Choroid plexus epithelial cell (primary cell): Measurements from ENCODE around the gene MAP3K21.

ENCODE experiments used
- DNase-seq: peaks from one replicate; pipeline ENCODE4 v3.0.0-alpha.2; 2010; ENCODE audit warnings: low read depth
- H3K4me3 ChIP-seq: 2 replicates; pipeline ENCODE4 v1.5.1; 2011; ENCODE audit warnings: low read depth, mild to moderate bottlenecking, control low read depth, low read length, moderate library complexity
- TF ChIP-seq, protein P1 (sequence below): conservative IDR thresholded peaks from 2 replicates; pipeline ENCODE4 v1.5.1; 2011; ENCODE audit warnings: low read depth, mild to moderate bottlenecking, control low read depth, inconsistent platforms, low read length, moderate library complexity

The MAP3K21 gene

DNA sequence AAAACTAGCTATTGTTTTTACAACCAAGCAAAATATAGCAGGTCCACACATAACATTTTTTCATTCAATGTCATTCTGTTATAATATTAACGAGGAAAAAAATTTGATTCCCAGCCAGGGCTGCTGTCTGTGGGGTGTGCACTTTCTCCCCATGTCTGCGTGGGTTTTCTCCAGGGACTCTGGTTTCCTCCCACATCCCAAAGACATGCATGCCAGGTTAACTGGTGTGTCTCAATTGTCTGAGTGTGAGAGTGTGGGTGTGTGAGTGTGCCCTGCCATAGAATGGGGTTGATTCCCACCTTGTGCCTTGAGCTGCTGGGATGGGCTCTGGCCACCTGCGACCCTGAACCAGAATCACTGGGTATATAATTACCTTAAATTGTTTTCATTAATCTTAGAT is 60.1 kb downstream of the MAP3K21 start:
- DNase-seq, result no peak
- TF ChIP-seq, protein P1, sequence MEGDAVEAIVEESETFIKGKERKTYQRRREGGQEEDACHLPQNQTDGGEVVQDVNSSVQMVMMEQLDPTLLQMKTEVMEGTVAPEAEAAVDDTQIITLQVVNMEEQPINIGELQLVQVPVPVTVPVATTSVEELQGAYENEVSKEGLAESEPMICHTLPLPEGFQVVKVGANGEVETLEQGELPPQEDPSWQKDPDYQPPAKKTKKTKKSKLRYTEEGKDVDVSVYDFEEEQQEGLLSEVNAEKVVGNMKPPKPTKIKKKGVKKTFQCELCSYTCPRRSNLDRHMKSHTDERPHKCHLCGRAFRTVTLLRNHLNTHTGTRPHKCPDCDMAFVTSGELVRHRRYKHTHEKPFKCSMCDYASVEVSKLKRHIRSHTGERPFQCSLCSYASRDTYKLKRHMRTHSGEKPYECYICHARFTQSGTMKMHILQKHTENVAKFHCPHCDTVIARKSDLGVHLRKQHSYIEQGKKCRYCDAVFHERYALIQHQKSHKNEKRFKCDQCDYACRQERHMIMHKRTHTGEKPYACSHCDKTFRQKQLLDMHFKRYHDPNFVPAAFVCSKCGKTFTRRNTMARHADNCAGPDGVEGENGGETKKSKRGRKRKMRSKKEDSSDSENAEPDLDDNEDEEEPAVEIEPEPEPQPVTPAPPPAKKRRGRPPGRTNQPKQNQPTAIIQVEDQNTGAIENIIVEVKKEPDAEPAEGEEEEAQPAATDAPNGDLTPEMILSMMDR, result no peak
- H3K4me3 ChIP-seq, result no peak overlapping the region

DNA sequence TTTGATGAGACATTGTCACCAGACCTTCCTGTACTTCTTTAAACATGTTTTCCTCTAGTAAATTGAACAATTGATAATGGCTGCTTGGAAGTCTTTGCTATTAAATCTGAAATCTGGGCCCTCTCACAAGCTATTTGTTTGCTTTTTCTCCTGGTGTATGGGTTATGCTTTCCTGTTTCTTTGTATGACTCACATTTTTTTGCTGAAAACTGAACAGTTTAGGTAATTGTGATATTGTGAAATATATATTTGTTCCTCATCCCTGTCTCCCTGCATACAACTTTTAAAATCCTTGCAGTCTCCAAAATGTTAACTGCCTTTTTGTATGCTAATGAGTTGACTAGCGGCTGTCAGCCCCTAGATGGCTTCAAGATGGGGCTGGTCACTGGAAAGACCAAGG is 61.6 kb downstream of the MAP3K21 start:
- H3K4me3 ChIP-seq, result no peak overlapping the region
- TF ChIP-seq, protein P1, result no peak
- DNase-seq, result no peak

DNA sequence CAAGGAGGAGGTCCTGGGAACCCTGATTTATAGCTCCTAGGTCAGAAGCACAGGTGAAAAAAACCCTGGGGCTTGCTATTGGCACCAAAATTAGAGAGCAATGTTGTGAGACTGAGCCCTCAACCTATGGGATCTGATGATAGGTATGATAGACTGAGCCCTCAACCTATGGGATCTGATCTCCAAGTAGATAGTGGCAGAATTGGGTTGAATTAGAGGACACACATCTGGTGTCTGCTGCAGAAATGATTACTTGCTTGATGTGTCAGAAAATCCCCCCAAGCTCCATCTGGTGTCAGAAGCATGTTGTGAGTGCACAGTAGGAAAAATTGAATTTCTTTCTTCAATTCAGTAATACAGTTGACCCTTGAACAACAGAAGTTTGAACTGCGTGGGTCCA is 62.4 kb downstream of the MAP3K21 start:
- TF ChIP-seq, protein P1, result no peak
- H3K4me3 ChIP-seq, result no peak overlapping the region
- DNase-seq, result peak; percentile 4

DNA sequence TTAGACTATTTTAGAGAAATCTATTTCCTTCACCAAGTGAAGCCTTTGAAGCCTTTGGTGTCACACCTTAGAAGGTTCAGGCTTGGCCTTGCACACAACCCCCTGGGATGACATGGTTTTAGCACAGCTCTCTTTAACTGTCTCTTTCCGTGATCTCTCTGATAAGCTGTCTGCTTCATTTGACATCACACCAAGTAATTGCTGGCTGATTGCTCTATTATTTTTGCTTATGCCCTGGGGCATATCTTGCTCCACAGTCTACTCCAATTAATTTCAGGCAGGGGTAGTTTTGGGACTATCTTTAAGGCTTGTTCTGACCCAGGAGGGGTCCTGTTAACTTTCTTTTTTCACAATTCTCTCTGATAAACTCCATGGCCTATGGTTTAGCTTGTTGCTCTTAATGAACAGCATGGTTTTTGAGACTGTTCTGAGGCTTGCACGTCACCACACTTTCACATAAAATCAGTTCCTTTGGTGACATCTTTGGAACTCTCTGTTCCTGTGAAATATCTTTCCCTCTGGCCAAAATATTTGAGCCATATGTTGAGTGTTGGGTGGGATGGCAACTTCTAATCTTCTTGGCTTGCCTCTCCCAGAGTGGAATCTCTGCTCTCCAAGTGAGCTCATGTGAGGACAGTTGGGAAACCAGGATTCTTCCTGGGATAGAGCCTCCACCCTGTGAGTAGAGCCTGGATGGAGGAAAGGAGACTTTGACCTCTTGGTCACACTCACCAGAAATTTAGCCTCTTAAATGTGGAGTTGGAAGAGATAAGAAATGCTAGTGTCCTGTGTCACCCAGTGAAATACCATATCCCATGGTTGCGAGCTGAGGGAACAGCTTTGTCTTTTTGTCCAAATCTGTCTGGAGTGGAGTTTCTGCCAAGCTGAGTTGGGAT is 63.6 kb downstream of the MAP3K21 start:
- no peak overlapping the region for H3K4me3 ChIP-seq
- TF ChIP-seq, protein P1, result no peak
- no peak for DNase-seq

DNA sequence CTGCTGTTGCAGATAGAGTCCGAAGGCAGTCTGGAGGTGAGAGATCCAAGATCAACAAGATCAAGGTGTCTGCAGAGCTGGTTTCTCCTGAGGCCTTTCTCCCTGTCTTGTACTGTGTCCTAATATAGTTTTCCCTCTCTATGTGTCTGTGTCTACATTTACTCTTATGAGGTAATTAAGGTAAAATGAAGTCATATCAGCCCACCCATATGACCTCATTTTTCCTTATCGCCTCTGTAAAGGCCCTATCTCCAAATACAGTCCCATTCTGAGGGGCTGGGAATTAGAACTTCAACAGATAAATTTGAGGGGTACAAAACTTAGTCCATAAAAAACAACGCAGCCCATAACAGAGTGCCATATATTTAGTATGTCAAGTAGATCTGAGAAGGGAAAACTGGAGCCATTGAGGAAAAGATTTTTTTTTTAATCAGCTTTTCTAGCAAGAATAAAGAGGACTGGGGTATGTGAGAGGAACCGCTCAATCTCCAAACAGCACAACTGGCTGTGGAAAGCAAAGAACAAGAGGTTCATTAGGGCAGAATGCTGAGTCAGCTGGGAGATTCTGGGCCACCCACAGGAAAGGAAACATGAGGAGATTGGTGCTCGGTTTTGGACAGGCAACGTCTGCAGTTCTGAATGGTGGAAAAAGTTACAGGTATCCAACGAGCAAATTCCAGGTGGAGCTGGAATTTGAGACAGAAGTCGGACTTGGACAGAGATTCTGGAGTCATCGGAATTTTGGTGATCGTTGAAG is 65.7 kb downstream of the MAP3K21 start:
- TF ChIP-seq, protein P1, result no peak
- DNase-seq, result peak; percentile 9
- H3K4me3 ChIP-seq, result no peak overlapping the region

DNA sequence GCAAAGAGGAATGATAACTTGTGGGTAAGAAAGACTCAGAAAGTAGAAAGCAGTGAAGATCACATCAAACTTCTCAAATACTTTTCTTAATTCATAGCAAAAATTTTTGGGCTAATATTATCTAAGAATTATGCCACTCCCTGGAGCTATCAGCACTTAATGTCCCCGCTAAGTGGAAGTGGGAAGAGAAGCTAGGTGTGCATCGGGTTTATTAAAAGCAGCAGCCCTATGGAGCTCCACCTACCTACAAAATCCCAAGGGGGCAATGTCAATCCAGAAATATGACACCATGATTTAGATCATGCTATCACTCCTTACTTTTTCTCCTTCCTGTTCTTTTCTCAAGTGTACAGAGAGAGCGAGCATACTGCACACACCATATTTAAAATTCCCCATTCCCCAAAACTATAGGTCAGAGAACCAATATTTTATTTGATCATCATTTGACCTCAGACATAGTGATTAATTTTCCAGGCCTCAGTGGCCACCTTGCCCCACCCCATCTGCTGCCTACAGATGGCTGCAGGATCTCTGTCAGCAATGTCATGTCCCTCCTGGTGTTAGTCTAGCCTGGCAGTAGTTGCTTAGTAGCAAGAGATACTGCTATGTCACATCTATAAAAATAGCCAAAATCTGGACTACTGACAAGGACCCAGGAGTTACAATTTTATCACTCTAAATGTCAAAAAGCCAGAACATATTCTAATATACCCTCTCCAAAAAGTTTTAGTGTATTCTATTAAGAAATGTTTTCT is 66.6 kb downstream of the MAP3K21 start:
- no peak for DNase-seq

More for the DNA sequence above, 66.6 kb downstream of the MAP3K21 start:
- TF ChIP-seq, protein P1, result no peak
- H3K4me3 ChIP-seq, result no peak overlapping the region
